HUES6 (cell line): ENCODE data around the gene C19orf44.

Experiments used
- H3K27ac ChIP-seq: 2 replicates; pipeline ENCODE4 v1.7.0; 2013; ENCODE audit warnings: low read depth, mild to moderate bottlenecking, low read length, inconsistent platforms
- H3K27me3 ChIP-seq: 2 replicates; pipeline ENCODE4 v1.6.1; 2013; ENCODE audit warnings: low read length; ENCODE audit not compliant: control insufficient read depth, insufficient read depth
- H3K36me3 ChIP-seq: 2 replicates; pipeline ENCODE4 v1.6.1; 2013; ENCODE audit warnings: low read length; ENCODE audit not compliant: control insufficient read depth, insufficient read depth
- H3K4me1 ChIP-seq: 2 replicates; pipeline ENCODE4 v1.6.1; 2013; ENCODE audit warnings: low read length; ENCODE audit not compliant: control insufficient read depth, insufficient read depth
- H3K4me3 ChIP-seq: 2 replicates; pipeline ENCODE4 v1.5.1; 2013; ENCODE audit warnings: low read depth, low read length
- H3K9ac ChIP-seq: one replicate; pipeline ENCODE4 v1.6.1; 2013; ENCODE audit warnings: mild to moderate bottlenecking, low read length
- H3K9me3 ChIP-seq: 2 replicates; pipeline ENCODE4 v1.6.1; 2013; ENCODE audit warnings: low read depth, low read length; ENCODE audit not compliant: control insufficient read depth, insufficient read depth

C19orf44 gene

GRCh38 chr19:16518483-16519229 lies 22.5 kb downstream of the C19orf44 start:
- Histone ChIP-seq H3K27ac (no peak overlapping the region), H3K4me1 (no peaks in the 10 kb centered on the region), H3K27me3 (no peaks in the 10 kb centered on the region), H3K4me3 (no peak overlapping the region), H3K36me3 (peaks cover 70% of the 10 kb centered on the region), H3K9ac (no peak overlapping the region), H3K9me3 (no peaks in the 10 kb centered on the region)

- Histone ChIP-seq H3K27me3 (no peaks in the 10 kb centered on the region), H3K4me3 (no peak overlapping the region), H3K9ac (no peak overlapping the region), H3K9me3 (no peaks in the 10 kb centered on the region), H3K4me1 (no peaks in the 10 kb centered on the region), H3K36me3 (peaks cover 76% of the 10 kb centered on the region), H3K27ac (no peak overlapping the region)
These were observed 23.1 kb downstream of the C19orf44 start for GRCh38 chr19:16519230-16519687.

- Histone ChIP-seq H3K4me1 (no peaks in the 10 kb centered on the region), H3K36me3 (peaks cover 86% of the 10 kb centered on the region), H3K27me3 (no peaks in the 10 kb centered on the region), H3K9ac (no peak overlapping the region), H3K27ac (no peak overlapping the region), H3K9me3 (no peaks in the 10 kb centered on the region), H3K4me3 (no peak overlapping the region)
These were observed 24.1 kb downstream of the C19orf44 start for GRCh38 chr19:16520074-16520973.

GRCh38 chr19:16520986-16521624 lies 24.9 kb downstream of the C19orf44 start:
- Histone ChIP-seq H3K9me3 (no peaks in the 10 kb centered on the region), H3K4me3 (no peak overlapping the region), H3K27me3 (no peaks in the 10 kb centered on the region), H3K4me1 (no peaks in the 10 kb centered on the region), H3K9ac (no peak overlapping the region), H3K36me3 (peaks cover 94% of the 10 kb centered on the region), H3K27ac (no peak overlapping the region)

- no peaks in the 10 kb centered on the region for H3K4me1 ChIP-seq
- H3K36me3 ChIP-seq: peaks cover 97% of the 10 kb centered on the region
- no peak overlapping the region for H3K27ac ChIP-seq
- no peaks in the 10 kb centered on the region for H3K9me3 ChIP-seq
- no peak overlapping the region for H3K4me3 ChIP-seq
- no peaks in the 10 kb centered on the region for H3K27me3 ChIP-seq
- H3K9ac ChIP-seq: no peak overlapping the region
These were observed 25.6 kb downstream of the C19orf44 start for GRCh38 chr19:16521715-16522289.

- H3K27me3 ChIP-seq: no peaks in the 10 kb centered on the region
- H3K4me1 ChIP-seq: no peaks in the 10 kb centered on the region
- peaks cover 97% of the 10 kb centered on the region for H3K36me3 ChIP-seq
- no peak overlapping the region for H3K27ac ChIP-seq
- H3K9me3 ChIP-seq: no peaks in the 10 kb centered on the region
- H3K9ac ChIP-seq: no peak overlapping the region
- no peak overlapping the region for H3K4me3 ChIP-seq
These were observed 26.6 kb downstream of the C19orf44 start for GRCh38 chr19:16522559-16523377.

- no peaks in the 10 kb centered on the region for H3K4me1 ChIP-seq
- peaks cover 97% of the 10 kb centered on the region for H3K36me3 ChIP-seq
- no peaks in the 10 kb centered on the region for H3K9me3 ChIP-seq
- H3K4me3 ChIP-seq: no peak overlapping the region
- H3K27ac ChIP-seq: no peak overlapping the region
- H3K27me3 ChIP-seq: no peaks in the 10 kb centered on the region
- H3K9ac ChIP-seq: no peak overlapping the region
These were observed 29.0 kb downstream of the C19orf44 start for GRCh38 chr19:16524991-16525734.

GRCh38 chr19:16525751-16526481 lies 29.7 kb downstream of the C19orf44 start:
- Histone ChIP-seq H3K4me1 (no peaks in the 10 kb centered on the region), H3K9ac (no peak overlapping the region), H3K9me3 (no peaks in the 10 kb centered on the region), H3K36me3 (peaks cover 97% of the 10 kb centered on the region), H3K4me3 (no peak overlapping the region), H3K27ac (no peak overlapping the region), H3K27me3 (no peaks in the 10 kb centered on the region)

GRCh38 chr19:16527334-16527935 lies 31.2 kb downstream of the C19orf44 start:
- no peaks in the 10 kb centered on the region for H3K27me3 ChIP-seq
- H3K4me3 ChIP-seq: no peak overlapping the region
- no peaks in the 10 kb centered on the region for H3K4me1 ChIP-seq
- H3K9me3 ChIP-seq: no peaks in the 10 kb centered on the region
- no peak overlapping the region for H3K27ac ChIP-seq
- H3K36me3 ChIP-seq: peaks cover 100% of the 10 kb centered on the region
- no peak overlapping the region for H3K9ac ChIP-seq
